Measurements from ENCODE around the gene ADCY9. TPM values are rescaled to one million over a fixed set of nuclear protein-coding genes. Genes with fewer than 3 reads are reported as not detected.

Gene ADCY9
- total RNA-seq, 1 experiment from 2014 or later = 14.2 TPM

GRCh38 chr16:4056161-4057105 is 59.8 kb downstream of the ADCY9 start:
- Mint-ChIP-seq H3K4me3 (ENCODE audit: unreplicated experiment) (no peak overlapping the region), H3K9me3 (ENCODE audit: unreplicated experiment) (no peaks in the 10 kb centered on the region), H3K27ac (ENCODE audit: low read depth, unreplicated experiment) (no peak overlapping the region), H3K4me1 (ENCODE audit: insufficient read depth, unreplicated experiment) (peaks cover 33% of the 10 kb centered on the region), H3K27me3 (ENCODE audit: insufficient read depth, unreplicated experiment) (no peaks in the 10 kb centered on the region), H3K36me3 (ENCODE audit: insufficient read depth, unreplicated experiment) (no peaks in the 10 kb centered on the region)
- no TSS peak for BruUV-seq (replicated peaks)
- TF ChIP-seq CTCF (IDR thresholded peaks at IDR 0.05; ENCODE audit: unreplicated experiment) = no peak
- intact Hi-C loops (cut with micrococcal nuclease) = no loop called here
- DNase-seq (ENCODE audit: unreplicated experiment) = no peak
- CTCF ChIA-PET = no interaction called here
- POLR2A ChIA-PET = interaction anchor here (0.7 to 0.9 kb wide), 2 partner anchors 14 to 926 kb away, joined by 3 read pairs; no protein-coding TSS in a partner anchor

- no peak for DNase-seq (ENCODE audit: unreplicated experiment)
- Mint-ChIP-seq H3K27me3 (ENCODE audit: insufficient read depth, unreplicated experiment) (no peaks in the 10 kb centered on the region), H3K36me3 (ENCODE audit: insufficient read depth, unreplicated experiment) (no peaks in the 10 kb centered on the region), H3K4me3 (ENCODE audit: unreplicated experiment) (no peak overlapping the region), H3K9me3 (ENCODE audit: unreplicated experiment) (no peaks in the 10 kb centered on the region), H3K27ac (ENCODE audit: low read depth, unreplicated experiment) (no peak overlapping the region), H3K4me1 (ENCODE audit: insufficient read depth, unreplicated experiment) (peaks cover 35% of the 10 kb centered on the region)
- intact Hi-C loops (cut with micrococcal nuclease) = no loop called here
- TF ChIP-seq CTCF (IDR thresholded peaks at IDR 0.05; ENCODE audit: unreplicated experiment) = no peak
- BruUV-seq (replicated peaks) = no TSS peak
- POLR2A ChIA-PET = no interaction called here
- CTCF ChIA-PET = interaction anchor here (0.7 kb wide), 2 partner anchors 73 to 131 kb away, joined by 4 read pairs; no protein-coding TSS in a partner anchor
These were observed 60.5 kb downstream of the ADCY9 start for GRCh38 chr16:4055748-4056147.

DNA sequence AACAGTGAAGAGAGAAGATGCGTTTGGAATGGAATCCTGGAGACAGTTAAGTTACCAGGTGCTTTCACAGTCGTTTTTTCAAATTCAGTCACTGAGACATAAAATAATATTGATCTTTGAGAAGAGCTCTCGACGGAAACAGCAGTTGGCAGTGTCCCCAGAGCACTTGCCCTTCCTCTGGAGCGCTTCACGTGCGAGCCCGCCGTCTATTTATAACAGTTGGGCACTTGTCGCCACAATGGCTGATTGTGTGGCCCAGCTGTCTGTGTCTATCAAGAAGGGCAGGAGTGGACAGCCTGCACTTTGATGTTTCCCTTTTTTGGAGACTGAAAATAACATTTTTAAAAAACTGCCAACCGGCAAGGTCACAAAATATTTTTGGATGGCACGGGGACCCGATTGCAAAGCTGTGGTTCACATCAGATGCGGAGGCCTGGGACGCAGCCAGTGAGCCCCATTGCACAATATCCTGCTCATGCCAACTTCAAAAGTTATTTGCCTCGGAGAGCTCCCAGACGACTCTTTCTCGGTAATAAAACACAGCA is 62.9 kb downstream of the ADCY9 start:
- CTCF ChIA-PET = interaction anchor here (0.5 to 1.0 kb wide), 5 partner anchors 11 to 217 kb away, joined by 3 to 4 read pairs (median 3); no protein-coding TSS in a partner anchor
- TF ChIP-seq CTCF (IDR thresholded peaks at IDR 0.05; ENCODE audit: unreplicated experiment) = no peak
- Mint-ChIP-seq H3K9me3 (ENCODE audit: unreplicated experiment) (no peaks in the 10 kb centered on the region), H3K36me3 (ENCODE audit: insufficient read depth, unreplicated experiment) (no peaks in the 10 kb centered on the region), H3K27me3 (ENCODE audit: insufficient read depth, unreplicated experiment) (no peaks in the 10 kb centered on the region), H3K4me1 (ENCODE audit: insufficient read depth, unreplicated experiment) (peaks cover 31% of the 10 kb centered on the region), H3K27ac (ENCODE audit: low read depth, unreplicated experiment) (peak overlapping the region; percentile 40), H3K4me3 (ENCODE audit: unreplicated experiment) (peak overlapping the region; percentile 64)
- intact Hi-C loops (cut with micrococcal nuclease) = loop anchor here (5.0 kb wide), 1 partner anchor 41 kb away; no protein-coding TSS in a partner anchor
- POLR2A ChIA-PET = interaction anchor here (0.6 to 2.2 kb wide), 29 partner anchors 9 to 220 kb away, joined by 3 to 15 read pairs (median 5); partner anchors contain the start of genes ADCY9 and TFAP4
- DNase-seq (ENCODE audit: unreplicated experiment) = peak; percentile 83
- BruUV-seq (replicated peaks) = TSS peak; percentile 31

GRCh38 chr16:4052801-4053293 is 63.4 kb downstream of the ADCY9 start:
- H3K4me3 Mint-ChIP-seq (ENCODE audit: unreplicated experiment) = peak overlapping the region; percentile 64
- no peak for TF ChIP-seq CTCF (IDR thresholded peaks at IDR 0.05; ENCODE audit: unreplicated experiment)
- H3K27ac Mint-ChIP-seq (ENCODE audit: low read depth, unreplicated experiment) = peak overlapping the region; percentile 40
- intact Hi-C loops (cut with micrococcal nuclease) = loop anchor here (5.0 kb wide), 1 partner anchor 41 kb away; no protein-coding TSS in a partner anchor
- no peaks in the 10 kb centered on the region for H3K9me3 Mint-ChIP-seq (ENCODE audit: unreplicated experiment)
- DNase-seq (ENCODE audit: unreplicated experiment) = peak; percentile 61
- no peaks in the 10 kb centered on the region for H3K36me3 Mint-ChIP-seq (ENCODE audit: insufficient read depth, unreplicated experiment)
- ChIA-PET CTCF (no interaction called here), POLR2A (interaction anchor here (0.8 to 2.2 kb wide), 14 partner anchors 18 to 207 kb away, joined by 3 to 15 read pairs (median 5); no protein-coding TSS in a partner anchor)
- no peaks in the 10 kb centered on the region for H3K27me3 Mint-ChIP-seq (ENCODE audit: insufficient read depth, unreplicated experiment)
- no TSS peak for BruUV-seq (replicated peaks)
- H3K4me1 Mint-ChIP-seq (ENCODE audit: insufficient read depth, unreplicated experiment) = peaks cover 31% of the 10 kb centered on the region

Data from MCF 10A (cell line).